Progenitor cell of endocrine pancreas (in vitro differentiated cells): ENCODE measurements around the gene C6orf62. TPM values are rescaled to one million over a fixed set of nuclear protein-coding genes. Genes with fewer than 3 reads are reported as not detected.
"Not testable (repeated sequence)": the region's sequence is repeated elsewhere in the genome, so short reads cannot be mapped to it uniquely, and the experiment has no call there.

Experiments used
- DNase-seq: peaks from one replicate; pipeline ENCODE4 v3.0.0; 2021; ENCODE audit warnings: low spot score; ENCODE audit not compliant: unreplicated experiment
- H3K27ac Mint-ChIP-seq: 2 replicates; pipeline ENCODE4 v1.8.0; 2021; ENCODE audit warnings: mild to moderate bottlenecking, moderate library complexity, mixed read lengths
- H3K27me3 Mint-ChIP-seq: 2 replicates; pipeline ENCODE4 v1.8.0; 2021; ENCODE audit warnings: mixed read lengths
- H3K36me3 Mint-ChIP-seq: 2 replicates; pipeline ENCODE4 v1.8.0; 2022; ENCODE audit warnings: mixed read lengths; ENCODE audit not compliant: insufficient read depth
- H3K4me1 Mint-ChIP-seq: 2 replicates; pipeline ENCODE4 v1.8.0; 2021; ENCODE audit warnings: low read depth, mixed read lengths
- H3K4me3 Mint-ChIP-seq: 2 replicates; pipeline ENCODE4 v1.8.0; 2021; ENCODE audit warnings: low read depth, mild to moderate bottlenecking, moderate library complexity, mixed read lengths
- H3K9me3 Mint-ChIP-seq: 2 replicates; pipeline ENCODE4 v1.8.0; 2021; ENCODE audit warnings: low read depth, mixed read lengths
- CTCF ChIP-seq: fragments of 200-600 bp; sonication (generic); IDR thresholded peaks from one replicate; pipeline ENCODE4 v1.5.0; 2021; ENCODE audit warnings: antibody characterized with exemption, mild to moderate bottlenecking; ENCODE audit not compliant: unreplicated experiment
- total RNA-seq: library from RNA; stranded (reverse); gene quantifications from 2 replicates; pipeline ENCODE4 v1.2.1, GENCODE V29; 2021

C6orf62 gene
- total RNA-seq, 1 donor from 2014 or later, result 88.6 TPM

- peak overlapping the region; percentile 67 for H3K27ac Mint-ChIP-seq
- H3K27me3 Mint-ChIP-seq, result no peaks in the 10 kb centered on the region
- no peak overlapping the region for H3K4me3 Mint-ChIP-seq
- peaks cover 10% of the 10 kb centered on the region for H3K4me1 Mint-ChIP-seq
- TF ChIP-seq CTCF, result no peak
- peaks cover 22% of the 10 kb centered on the region for H3K36me3 Mint-ChIP-seq
- no peak for DNase-seq
- no peaks in the 10 kb centered on the region for H3K9me3 Mint-ChIP-seq
Measured at GRCh38 chr6:24699521-24700359, 19.2 kb downstream of the C6orf62 start.

- DNase-seq, result no peak
- Mint-ChIP-seq H3K27ac (no peak overlapping the region), H3K27me3 (no peaks in the 10 kb centered on the region), H3K4me1 (peaks cover 12% of the 10 kb centered on the region), H3K36me3 (peaks cover 14% of the 10 kb centered on the region), H3K9me3 (no peaks in the 10 kb centered on the region), H3K4me3 (no peak overlapping the region)
- no peak for TF ChIP-seq CTCF
Measured at GRCh38 chr6:24696097-24696496, 22.9 kb downstream of the C6orf62 start.

DNA sequence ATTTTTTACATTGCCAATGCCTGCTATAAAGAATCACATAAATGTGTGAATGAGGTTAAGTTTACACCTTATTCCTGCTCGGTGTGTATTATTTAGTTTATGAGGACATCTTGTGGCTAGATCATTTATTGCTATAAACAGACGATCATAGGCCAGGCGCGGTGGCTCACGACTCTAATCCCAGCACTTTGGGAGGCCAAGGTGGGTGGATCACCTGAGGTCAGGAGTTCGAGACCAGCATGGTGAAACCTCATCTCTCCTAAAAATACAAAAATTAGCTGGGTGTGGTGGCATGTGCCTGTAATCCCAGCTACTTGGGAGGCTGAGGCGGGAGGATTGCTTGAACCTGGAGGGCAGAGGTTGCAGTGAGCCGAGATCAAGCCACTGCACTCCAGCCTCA, 23.3 kb downstream of the C6orf62 start:
- Mint-ChIP-seq H3K36me3 (peaks cover 12% of the 10 kb centered on the region), H3K4me1 (peaks cover 12% of the 10 kb centered on the region), H3K27ac (peak overlapping the region; percentile 56)
- DNase-seq, H3K27me3 Mint-ChIP-seq, H3K9me3 Mint-ChIP-seq, H3K4me3 Mint-ChIP-seq: not testable (repeated sequence)
- peak; percentile 61 for TF ChIP-seq CTCF

DNA sequence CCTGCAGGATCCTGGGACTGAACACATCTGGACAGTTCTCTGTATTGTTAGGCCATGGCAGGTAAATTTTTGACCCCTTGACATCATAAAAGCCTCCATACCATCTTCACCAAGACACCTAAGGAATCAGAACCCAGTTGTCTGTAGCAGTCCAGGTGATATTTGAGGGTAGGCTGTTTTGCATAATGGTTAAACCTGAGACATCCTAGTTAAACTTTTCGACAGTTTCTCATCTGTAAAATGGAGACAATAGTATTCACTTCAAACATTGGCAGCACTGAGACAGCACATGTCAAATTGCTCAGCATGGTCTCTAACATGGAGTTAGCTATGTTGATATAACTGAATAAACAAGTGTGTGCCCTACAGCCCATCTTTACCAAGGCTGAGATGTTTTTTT, 24.8 kb downstream of the C6orf62 start:
- Mint-ChIP-seq H3K27me3 (no peaks in the 10 kb centered on the region), H3K36me3 (peaks cover 7% of the 10 kb centered on the region), H3K4me3 (no peak overlapping the region), H3K4me1 (peaks cover 7% of the 10 kb centered on the region), H3K27ac (no peak overlapping the region), H3K9me3 (no peaks in the 10 kb centered on the region)
- no peak for TF ChIP-seq CTCF
- DNase-seq, result no peak

DNA sequence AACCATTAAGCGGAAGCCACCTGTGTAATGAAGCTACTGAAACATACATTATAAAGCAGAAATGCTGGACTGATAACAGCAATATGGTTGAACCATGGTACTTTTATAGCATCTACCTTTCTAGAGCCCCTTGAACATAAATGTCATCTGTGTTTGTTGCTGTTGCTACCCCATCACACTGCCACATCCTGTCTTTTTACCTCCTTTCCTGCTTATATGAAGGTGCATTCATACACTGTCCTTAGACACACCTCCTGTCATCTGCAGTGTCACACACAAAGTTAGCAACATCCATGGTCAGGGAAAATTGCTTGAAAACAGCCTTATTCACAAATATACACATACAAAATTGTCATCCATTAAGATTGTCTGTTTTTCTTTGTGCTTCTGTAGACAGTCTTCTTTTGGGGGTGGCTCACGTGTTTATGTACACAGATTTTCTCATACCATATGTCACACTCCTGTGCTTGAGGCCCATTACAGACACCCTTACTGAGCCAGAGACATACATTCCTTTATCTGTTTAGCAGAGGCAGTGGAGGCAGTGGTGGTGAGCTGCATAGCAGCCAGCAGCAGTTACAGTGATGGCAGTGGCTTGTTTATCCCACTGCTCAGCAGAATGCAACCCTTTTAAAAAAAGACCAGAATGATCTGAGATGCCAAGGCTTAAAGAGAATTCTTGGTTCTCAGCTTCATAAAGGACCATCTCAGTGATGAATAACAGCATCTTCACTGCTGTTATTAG, 25.9 kb downstream of the C6orf62 start:
- Mint-ChIP-seq H3K4me3 (no peak overlapping the region), H3K36me3 (peaks cover 3% of the 10 kb centered on the region), H3K9me3 (no peaks in the 10 kb centered on the region), H3K27ac (no peak overlapping the region), H3K4me1 (peaks cover 7% of the 10 kb centered on the region), H3K27me3 (no peaks in the 10 kb centered on the region)
- DNase-seq, result no peak
- TF ChIP-seq CTCF, result no peak
